HepG2 (cell line): Measurements from ENCODE around the gene MSH4. TPM values are rescaled to one million over a fixed set of nuclear protein-coding genes. Genes with fewer than 3 reads are reported as not detected.

Experiments used
- ATRX ChIP-seq: sonication (generic); formaldehyde crosslinking; IDR thresholded peaks from 2 replicates; pipeline ENCODE4 v1.4.0; 2020; ENCODE audit warnings: missing genetic modification reagents, borderline replicate concordance
- CBX5 ChIP-seq: sonication (generic); formaldehyde crosslinking; IDR thresholded peaks from 2 replicates; pipeline ENCODE4 v1.4.0; 2020; ENCODE audit warnings: missing genetic modification reagents, borderline replicate concordance
- ETV5 ChIP-seq: IDR thresholded peaks from 2 replicates; pipeline ENCODE4 v1.6.1; 2018; ENCODE audit warnings: missing biosample characterization, missing genetic modification reagents, inconsistent platforms, borderline replicate concordance
- HCFC1 ChIP-seq: fragments of 150-350 bp; IDR thresholded peaks from 2 replicates; pipeline ENCODE4 v1.6.1; 2014; ENCODE audit warnings: low read depth, low read length
- HMG20B ChIP-seq: conservative IDR thresholded peaks from 2 replicates; pipeline ENCODE4 v1.6.1; 2016; ENCODE audit warnings: missing genetic modification reagents, missing compliant biosample characterization
- KLF12 ChIP-seq: sonication (generic); formaldehyde crosslinking; IDR thresholded peaks from 2 replicates; pipeline ENCODE4 v1.4.0; 2020; ENCODE audit warnings: missing genetic modification reagents, borderline replicate concordance
- SALL1 ChIP-seq: sonication (generic); formaldehyde crosslinking; IDR thresholded peaks from 2 replicates; pipeline ENCODE4 v1.8.0; 2022; ENCODE audit warnings: mild to moderate bottlenecking, missing genetic modification reagents
- SKI ChIP-seq: fragments of 450-650 bp; IDR thresholded peaks from one replicate; pipeline ENCODE4 v1.6.1; 2018; ENCODE audit warnings: mild to moderate bottlenecking; ENCODE audit not compliant: partially characterized antibody
- SNAPC5 ChIP-seq: sonication (generic); formaldehyde crosslinking; IDR thresholded peaks from 2 replicates; pipeline ENCODE4 v1.8.1; 2023; ENCODE audit warnings: mild to moderate bottlenecking, missing genetic modification reagents, borderline replicate concordance
- SP1 ChIP-seq, 2 experiments: fragments of 450-650 bp in 1 of 2; sonication (generic) in 1 of 2; formaldehyde crosslinking in 1 of 2; IDR thresholded peaks; 2 replicates each; pipeline versions ENCODE4 v1.4.0 to v1.6.1; 2016 to 2020; ENCODE audit warnings: missing genetic modification reagents in 1 of 2
- ZFP82 ChIP-seq: sonication (generic); formaldehyde crosslinking; IDR thresholded peaks from 2 replicates; pipeline ENCODE4 v1.5.1; 2020; ENCODE audit warnings: mild to moderate bottlenecking, missing genetic modification reagents, borderline replicate concordance
- ZNF556 ChIP-seq: sonication (generic); formaldehyde crosslinking; IDR thresholded peaks from 2 replicates; pipeline ENCODE4 v1.4.0; 2020; ENCODE audit warnings: mild to moderate bottlenecking, missing genetic modification reagents, borderline replicate concordance
- ZNF615 ChIP-seq: sonication (generic); formaldehyde crosslinking; IDR thresholded peaks from 2 replicates; pipeline ENCODE4 v1.5.0; 2020; ENCODE audit warnings: mild to moderate bottlenecking, missing genetic modification reagents, borderline replicate concordance
- ZNF788 ChIP-seq: sonication (generic); formaldehyde crosslinking; IDR thresholded peaks from 2 replicates; pipeline ENCODE4 v1.5.0; 2020; ENCODE audit warnings: mild to moderate bottlenecking, missing genetic modification reagents, borderline replicate concordance
- ZSCAN31 ChIP-seq: sonication (generic); formaldehyde crosslinking; IDR thresholded peaks from 2 replicates; pipeline ENCODE4 v1.5.0; 2020; ENCODE audit warnings: low read depth, mild to moderate bottlenecking, missing genetic modification reagents
- polyA plus RNA-seq, 8 experiments: library from polyadenylated mRNA; depleted of rRNA in 3 of 8; stranded (reverse) in 7 of 8; unstranded in 1 of 8; fragments of >200 nt; fragmentation: Illumina TruSeq in 4 of 8; extraction: Trizol in 4 of 8; gene quantifications; 2 replicates each; pipeline versions ENCODE4 v1.2.1 to v1.2.3, GENCODE V29; 2011 to 2016; ENCODE audit warnings: low read depth in 4 of 8, missing spikeins in 1 of 8, mixed read lengths in 1 of 8; ENCODE audit not compliant: insufficient read depth in 1 of 8
- total RNA-seq, 5 experiments: library from RNA; depleted of rRNA; stranded (reverse); fragments of >200 nt; fragmentation: Illumina TruSeq; extraction: Trizol; gene quantifications; 2 replicates each; pipeline ENCODE4 v1.2.3, GENCODE V29; 2016; ENCODE audit warnings: low read depth in 1 of 5
- TF ChIP-seq, protein P1 (sequence below): sonication (generic); formaldehyde crosslinking; IDR thresholded peaks from 2 replicates; pipeline ENCODE4 v1.8.0; 2022; ENCODE audit warnings: missing genetic modification reagents, mild to moderate bottlenecking, moderate library complexity, borderline replicate concordance
- TF ChIP-seq, protein P2 (sequence below): sonication (generic); formaldehyde crosslinking; IDR thresholded peaks from 2 replicates; pipeline ENCODE4 v1.4.0; 2020; ENCODE audit warnings: missing genetic modification reagents

Gene MSH4
- total and polyA plus RNA-seq, 2 of the 13 experiments (the other 11 are each of a cell fraction or from before 2014, with no cell fraction given), result 0.01 to 0.09 TPM

DNA sequence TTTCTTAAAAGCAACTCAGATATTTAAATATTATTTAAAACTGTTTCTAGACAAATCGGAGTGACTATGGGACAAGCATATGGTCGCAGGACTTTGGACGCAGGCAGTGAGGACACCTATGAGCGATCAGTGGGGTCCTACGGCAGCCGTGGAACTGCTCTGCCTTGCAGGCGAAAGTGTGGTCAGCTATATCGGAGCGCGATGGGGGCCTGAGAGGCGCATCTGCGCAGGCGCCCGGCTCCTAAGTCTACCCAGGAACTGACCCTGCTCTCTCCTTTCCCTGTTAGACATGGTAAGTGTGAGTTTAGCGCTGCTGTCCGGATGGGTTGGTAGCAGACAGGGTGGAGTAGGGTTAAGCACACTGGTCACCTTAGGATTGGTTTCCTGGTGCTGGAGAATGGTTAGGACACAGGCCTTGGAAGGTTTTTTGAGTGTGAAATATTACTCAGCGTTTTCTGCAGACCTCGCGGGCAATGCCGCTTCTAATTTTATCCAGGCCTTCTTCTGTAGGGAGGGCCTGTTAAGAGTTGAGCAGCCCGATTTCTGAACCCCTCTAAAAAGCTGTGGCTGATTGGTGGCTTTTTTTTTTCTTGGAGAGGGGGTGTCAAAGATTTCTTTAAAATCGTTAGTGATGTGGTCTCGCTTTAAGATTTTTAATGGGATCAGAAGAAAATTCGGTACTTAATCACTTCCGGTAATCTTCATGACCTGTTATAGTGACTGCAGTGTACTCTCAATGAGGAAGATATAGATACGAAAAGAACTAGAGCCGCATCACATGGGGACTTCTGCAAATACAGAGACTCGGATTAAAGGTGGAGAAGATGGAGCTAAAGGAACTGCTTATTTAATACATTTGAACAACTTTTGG is 10.5 kb upstream of the MSH4 start, which contains the start of gene RABGGTB (continued):
- TF ChIP-seq, protein P1, sequence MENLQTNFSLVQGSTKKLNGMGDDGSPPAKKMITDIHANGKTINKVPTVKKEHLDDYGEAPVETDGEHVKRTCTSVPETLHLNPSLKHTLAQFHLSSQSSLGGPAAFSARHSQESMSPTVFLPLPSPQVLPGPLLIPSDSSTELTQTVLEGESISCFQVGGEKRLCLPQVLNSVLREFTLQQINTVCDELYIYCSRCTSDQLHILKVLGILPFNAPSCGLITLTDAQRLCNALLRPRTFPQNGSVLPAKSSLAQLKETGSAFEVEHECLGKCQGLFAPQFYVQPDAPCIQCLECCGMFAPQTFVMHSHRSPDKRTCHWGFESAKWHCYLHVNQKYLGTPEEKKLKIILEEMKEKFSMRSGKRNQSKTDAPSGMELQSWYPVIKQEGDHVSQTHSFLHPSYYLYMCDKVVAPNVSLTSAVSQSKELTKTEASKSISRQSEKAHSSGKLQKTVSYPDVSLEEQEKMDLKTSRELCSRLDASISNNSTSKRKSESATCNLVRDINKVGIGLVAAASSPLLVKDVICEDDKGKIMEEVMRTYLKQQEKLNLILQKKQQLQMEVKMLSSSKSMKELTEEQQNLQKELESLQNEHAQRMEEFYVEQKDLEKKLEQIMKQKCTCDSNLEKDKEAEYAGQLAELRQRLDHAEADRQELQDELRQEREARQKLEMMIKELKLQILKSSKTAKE (CRISPR knock-in tag), result no peak
- TF ChIP-seq ZNF615 (no peak), ETV5 (CRISPR knock-in tag) (peak; percentile 58; the same call in 1 of the 2 replicates), ZNF556 (CRISPR knock-in tag) (peak; percentile 84; the same call in 1 of the 2 replicates), KLF12 (CRISPR knock-in tag) (no peak), HCFC1 (peak; percentile 51), SKI (no peak), ATRX (no peak), ZNF788 (0 out of 2 replicates have a peak, but pooled peaks have one; percentile 52), HMG20B (CRISPR knock-in tag) (peak; percentile 65; the same call in 1 of the 2 replicates), SP1 (IDR thresholded peaks at IDR 0.05) (no peak), SP1 (CRISPR knock-in tag; IDR thresholded peaks at IDR 0.05) (peak; percentile 6; the same call in 1 of the 2 replicates), SALL1 (peak; percentile 90), CBX5 (peak; percentile 40; the same call in 1 of the 2 replicates), ZFP82 (CRISPR knock-in tag) (peak; percentile 71; the same call in 1 of the 2 replicates), ZSCAN31 (CRISPR knock-in tag) (no peak), SNAPC5 (CRISPR knock-in tag) (no peak)
- TF ChIP-seq, protein P2, sequence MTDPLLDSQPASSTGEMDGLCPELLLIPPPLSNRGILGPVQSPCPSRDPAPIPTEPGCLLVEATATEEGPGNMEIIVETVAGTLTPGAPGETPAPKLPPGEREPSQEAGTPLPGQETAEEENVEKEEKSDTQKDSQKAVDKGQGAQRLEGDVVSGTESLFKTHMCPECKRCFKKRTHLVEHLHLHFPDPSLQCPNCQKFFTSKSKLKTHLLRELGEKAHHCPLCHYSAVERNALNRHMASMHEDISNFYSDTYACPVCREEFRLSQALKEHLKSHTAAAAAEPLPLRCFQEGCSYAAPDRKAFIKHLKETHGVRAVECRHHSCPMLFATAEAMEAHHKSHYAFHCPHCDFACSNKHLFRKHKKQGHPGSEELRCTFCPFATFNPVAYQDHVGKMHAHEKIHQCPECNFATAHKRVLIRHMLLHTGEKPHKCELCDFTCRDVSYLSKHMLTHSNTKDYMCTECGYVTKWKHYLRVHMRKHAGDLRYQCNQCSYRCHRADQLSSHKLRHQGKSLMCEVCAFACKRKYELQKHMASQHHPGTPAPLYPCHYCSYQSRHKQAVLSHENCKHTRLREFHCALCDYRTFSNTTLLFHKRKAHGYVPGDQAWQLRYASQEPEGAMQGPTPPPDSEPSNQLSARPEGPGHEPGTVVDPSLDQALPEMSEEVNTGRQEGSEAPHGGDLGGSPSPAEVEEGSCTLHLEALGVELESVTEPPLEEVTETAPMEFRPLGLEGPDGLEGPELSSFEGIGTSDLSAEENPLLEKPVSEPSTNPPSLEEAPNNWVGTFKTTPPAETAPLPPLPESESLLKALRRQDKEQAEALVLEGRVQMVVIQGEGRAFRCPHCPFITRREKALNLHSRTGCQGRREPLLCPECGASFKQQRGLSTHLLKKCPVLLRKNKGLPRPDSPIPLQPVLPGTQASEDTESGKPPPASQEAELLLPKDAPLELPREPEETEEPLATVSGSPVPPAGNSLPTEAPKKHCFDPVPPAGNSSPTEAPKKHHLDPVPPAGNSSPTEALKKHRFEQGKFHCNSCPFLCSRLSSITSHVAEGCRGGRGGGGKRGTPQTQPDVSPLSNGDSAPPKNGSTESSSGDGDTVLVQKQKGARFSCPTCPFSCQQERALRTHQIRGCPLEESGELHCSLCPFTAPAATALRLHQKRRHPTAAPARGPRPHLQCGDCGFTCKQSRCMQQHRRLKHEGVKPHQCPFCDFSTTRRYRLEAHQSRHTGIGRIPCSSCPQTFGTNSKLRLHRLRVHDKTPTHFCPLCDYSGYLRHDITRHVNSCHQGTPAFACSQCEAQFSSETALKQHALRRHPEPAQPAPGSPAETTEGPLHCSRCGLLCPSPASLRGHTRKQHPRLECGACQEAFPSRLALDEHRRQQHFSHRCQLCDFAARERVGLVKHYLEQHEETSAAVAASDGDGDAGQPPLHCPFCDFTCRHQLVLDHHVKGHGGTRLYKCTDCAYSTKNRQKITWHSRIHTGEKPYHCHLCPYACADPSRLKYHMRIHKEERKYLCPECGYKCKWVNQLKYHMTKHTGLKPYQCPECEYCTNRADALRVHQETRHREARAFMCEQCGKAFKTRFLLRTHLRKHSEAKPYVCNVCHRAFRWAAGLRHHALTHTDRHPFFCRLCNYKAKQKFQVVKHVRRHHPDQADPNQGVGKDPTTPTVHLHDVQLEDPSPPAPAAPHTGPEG (CRISPR knock-in tag), result no peak
